Osteoblast (primary cell): ENCODE results near the gene TCAIM. TPM values are rescaled to one million over a fixed set of nuclear protein-coding genes. Genes with fewer than 3 reads are reported as not detected.
A peak's percentile ranks its signal among the peaks of the same experiment; 100 is the strongest.

ENCODE experiments used
- DNase-seq: peaks from one replicate; pipeline ENCODE4 v3.0.0; 2011; ENCODE audit warnings: low spot score, mixed read lengths; ENCODE audit not compliant: insufficient read length; ENCODE audit errors: missing footprints
- H2AFZ ChIP-seq: 2 replicates; pipeline ENCODE4 v1.6.0; 2011; ENCODE audit warnings: mild to moderate bottlenecking, low read length
- H3K27ac ChIP-seq: 2 replicates; pipeline ENCODE4 v1.5.1; 2011; ENCODE audit warnings: mild to moderate bottlenecking, low read depth, low read length, moderate library complexity
- H3K27me3 ChIP-seq: 2 replicates; pipeline ENCODE4 v1.6.0; 2012; ENCODE audit warnings: mild to moderate bottlenecking, control low read depth, inconsistent platforms, low read length, moderate library complexity; ENCODE audit not compliant: insufficient read depth
- H3K36me3 ChIP-seq: 2 replicates; pipeline ENCODE4 v1.5.1; 2011; ENCODE audit warnings: mild to moderate bottlenecking, low read length, control low read depth, moderate library complexity; ENCODE audit not compliant: insufficient read depth
- H3K4me1 ChIP-seq: 2 replicates; pipeline ENCODE4 v1.5.1; 2011; ENCODE audit warnings: mild to moderate bottlenecking, low read length, control low read depth, moderate library complexity; ENCODE audit not compliant: insufficient read depth
- H3K4me2 ChIP-seq: 2 replicates; pipeline ENCODE4 v1.6.0; 2011; ENCODE audit warnings: mild to moderate bottlenecking, low read length; ENCODE audit not compliant: insufficient read depth
- H3K4me3 ChIP-seq: fragments of 200-600 bp; sonication (generic); 3 replicates; pipeline ENCODE4 v1.5.1; 2012; ENCODE audit warnings: mild to moderate bottlenecking, low read length, inconsistent platforms; ENCODE audit not compliant: insufficient read depth
- H3K79me2 ChIP-seq: 2 replicates; pipeline ENCODE4 v1.6.0; 2012; ENCODE audit warnings: mild to moderate bottlenecking, low read length, control low read depth, inconsistent platforms; ENCODE audit not compliant: insufficient read depth
- H3K9me3 ChIP-seq: 2 replicates; pipeline ENCODE4 v1.5.1; 2011; ENCODE audit warnings: low read depth, low read length, control low read depth
- H4K20me1 ChIP-seq: 2 replicates; pipeline ENCODE4 v1.6.0; 2012; ENCODE audit warnings: mild to moderate bottlenecking, low read length, control low read depth; ENCODE audit not compliant: insufficient read depth
- CTCF ChIP-seq: IDR thresholded peaks from 2 replicates; pipeline ENCODE4 v1.5.1; 2011; ENCODE audit warnings: mild to moderate bottlenecking, low read depth, low read length, moderate library complexity; ENCODE audit errors: extremely low read depth
- total RNA-seq: library from RNA; depleted of rRNA; stranded (reverse); fragments of >200 nt; gene quantifications from 2 replicates; pipeline ENCODE4 v1.2.3, GENCODE V29; 2012

TCAIM gene
- total RNA-seq, 1 donor: 33.7 TPM

- Histone ChIP-seq H3K9me3 (no peaks in the 10 kb centered on the region), H3K4me2 (no peak overlapping the region), H3K4me1 (peaks cover 14% of the 10 kb centered on the region), H4K20me1 (peaks cover 3% of the 10 kb centered on the region), H3K27ac (no peak overlapping the region), H3K79me2 (peaks cover 23% of the 10 kb centered on the region), H3K4me3 (no peak overlapping the region), H2AFZ (no peak overlapping the region), H3K36me3 (no peaks in the 10 kb centered on the region), H3K27me3 (no peaks in the 10 kb centered on the region)
- no peak for TF ChIP-seq CTCF
- no peak for DNase-seq
Measured at GRCh38 chr3:44353355-44353924, 14.9 kb downstream of the TCAIM start.

GRCh38 chr3:44355362-44356033 lies 16.9 kb downstream of the TCAIM start:
- Histone ChIP-seq H3K4me3 (no peak overlapping the region), H2AFZ (no peak overlapping the region), H3K9me3 (no peaks in the 10 kb centered on the region), H3K36me3 (no peaks in the 10 kb centered on the region), H3K79me2 (peaks cover 23% of the 10 kb centered on the region), H3K27ac (peak overlapping the region; percentile 52), H3K4me1 (peaks cover 14% of the 10 kb centered on the region), H4K20me1 (peaks cover 3% of the 10 kb centered on the region), H3K27me3 (no peaks in the 10 kb centered on the region), H3K4me2 (peak overlapping the region; percentile 49)
- TF ChIP-seq CTCF: no peak
- peak; percentile 94 for DNase-seq

- no peak overlapping the region for H3K4me2 ChIP-seq
- H3K4me3 ChIP-seq: no peak overlapping the region
- no peak for TF ChIP-seq CTCF
- no peaks in the 10 kb centered on the region for H3K9me3 ChIP-seq
- H2AFZ ChIP-seq: no peak overlapping the region
- peaks cover 11% of the 10 kb centered on the region for H3K79me2 ChIP-seq
- no peak for DNase-seq
- peaks cover 14% of the 10 kb centered on the region for H3K4me1 ChIP-seq
- H3K27me3 ChIP-seq: no peaks in the 10 kb centered on the region
- H3K36me3 ChIP-seq: no peaks in the 10 kb centered on the region
- H3K27ac ChIP-seq: no peak overlapping the region
- peaks cover 3% of the 10 kb centered on the region for H4K20me1 ChIP-seq
Measured at GRCh38 chr3:44359146-44359751, 20.7 kb downstream of the TCAIM start.

GRCh38 chr3:44363591-44363990 lies 25.0 kb downstream of the TCAIM start:
- DNase-seq: no peak
- Histone ChIP-seq H3K9me3 (no peaks in the 10 kb centered on the region), H3K27me3 (no peaks in the 10 kb centered on the region), H3K36me3 (no peaks in the 10 kb centered on the region), H3K4me1 (no peaks in the 10 kb centered on the region), H3K4me2 (no peak overlapping the region), H2AFZ (no peak overlapping the region), H4K20me1 (no peaks in the 10 kb centered on the region), H3K79me2 (no peaks in the 10 kb centered on the region), H3K4me3 (no peak overlapping the region), H3K27ac (no peak overlapping the region)
- no peak for TF ChIP-seq CTCF
